ENCODE results near the gene NDC1.

DNA sequence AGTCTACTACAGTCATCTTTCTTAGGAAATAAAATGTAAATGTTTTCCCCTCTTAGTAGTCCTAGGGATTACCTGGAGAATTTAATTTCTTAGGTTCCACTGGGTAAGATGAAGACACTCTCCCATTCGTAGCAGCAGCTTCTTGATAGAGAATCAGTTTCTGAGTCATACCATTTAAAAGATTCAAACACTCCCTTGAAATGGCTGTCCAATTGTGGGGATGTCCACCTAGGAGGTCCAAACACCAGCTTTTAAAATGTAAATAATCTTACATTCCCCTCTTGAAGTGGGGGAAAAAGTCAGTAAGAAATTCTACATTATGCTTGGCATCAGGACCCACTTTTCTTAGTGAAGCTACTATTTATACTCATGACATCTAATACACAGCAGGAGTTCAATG lies 37.5 kb downstream of the NDC1 start:
- TF ChIP-seq, protein P1, sequence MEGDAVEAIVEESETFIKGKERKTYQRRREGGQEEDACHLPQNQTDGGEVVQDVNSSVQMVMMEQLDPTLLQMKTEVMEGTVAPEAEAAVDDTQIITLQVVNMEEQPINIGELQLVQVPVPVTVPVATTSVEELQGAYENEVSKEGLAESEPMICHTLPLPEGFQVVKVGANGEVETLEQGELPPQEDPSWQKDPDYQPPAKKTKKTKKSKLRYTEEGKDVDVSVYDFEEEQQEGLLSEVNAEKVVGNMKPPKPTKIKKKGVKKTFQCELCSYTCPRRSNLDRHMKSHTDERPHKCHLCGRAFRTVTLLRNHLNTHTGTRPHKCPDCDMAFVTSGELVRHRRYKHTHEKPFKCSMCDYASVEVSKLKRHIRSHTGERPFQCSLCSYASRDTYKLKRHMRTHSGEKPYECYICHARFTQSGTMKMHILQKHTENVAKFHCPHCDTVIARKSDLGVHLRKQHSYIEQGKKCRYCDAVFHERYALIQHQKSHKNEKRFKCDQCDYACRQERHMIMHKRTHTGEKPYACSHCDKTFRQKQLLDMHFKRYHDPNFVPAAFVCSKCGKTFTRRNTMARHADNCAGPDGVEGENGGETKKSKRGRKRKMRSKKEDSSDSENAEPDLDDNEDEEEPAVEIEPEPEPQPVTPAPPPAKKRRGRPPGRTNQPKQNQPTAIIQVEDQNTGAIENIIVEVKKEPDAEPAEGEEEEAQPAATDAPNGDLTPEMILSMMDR (IDR thresholded peaks at IDR 0.05), result no peak
- no peak for TF ChIP-seq ZFX (IDR thresholded peaks at IDR 0.05; ENCODE audit: borderline replicate concordance)
